LNCaP clone FGC (cell line): ENCODE measurements around the gene C1QTNF2.

ENCODE experiments used
- DNase-seq: peaks from one replicate; pipeline ENCODE4 v3.0.0-alpha.2; 2011; ENCODE audit warnings: low read depth
- H3K4me3 ChIP-seq: 2 replicates; pipeline ENCODE4 v1.5.1; 2011; ENCODE audit warnings: mild to moderate bottlenecking, low read depth, low read length, control low read depth
- TF ChIP-seq, protein P1 (sequence below): IDR thresholded peaks from 2 replicates; pipeline ENCODE4 v1.5.1; 2012; ENCODE audit warnings: mild to moderate bottlenecking; ENCODE audit not compliant: control insufficient read depth, insufficient read depth; ENCODE audit errors: extremely low read depth

The C1QTNF2 gene, protein sequence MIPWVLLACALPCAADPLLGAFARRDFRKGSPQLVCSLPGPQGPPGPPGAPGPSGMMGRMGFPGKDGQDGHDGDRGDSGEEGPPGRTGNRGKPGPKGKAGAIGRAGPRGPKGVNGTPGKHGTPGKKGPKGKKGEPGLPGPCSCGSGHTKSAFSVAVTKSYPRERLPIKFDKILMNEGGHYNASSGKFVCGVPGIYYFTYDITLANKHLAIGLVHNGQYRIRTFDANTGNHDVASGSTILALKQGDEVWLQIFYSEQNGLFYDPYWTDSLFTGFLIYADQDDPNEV

GRCh38 chr5:160369990-160370712 is at the start of gene C1QTNF2:
Gene C1QTNF2 (minus strand): TSS chr5:160370626. CDS start chr5:160355011, 15,615 bp downstream.
- TF ChIP-seq, protein P1, sequence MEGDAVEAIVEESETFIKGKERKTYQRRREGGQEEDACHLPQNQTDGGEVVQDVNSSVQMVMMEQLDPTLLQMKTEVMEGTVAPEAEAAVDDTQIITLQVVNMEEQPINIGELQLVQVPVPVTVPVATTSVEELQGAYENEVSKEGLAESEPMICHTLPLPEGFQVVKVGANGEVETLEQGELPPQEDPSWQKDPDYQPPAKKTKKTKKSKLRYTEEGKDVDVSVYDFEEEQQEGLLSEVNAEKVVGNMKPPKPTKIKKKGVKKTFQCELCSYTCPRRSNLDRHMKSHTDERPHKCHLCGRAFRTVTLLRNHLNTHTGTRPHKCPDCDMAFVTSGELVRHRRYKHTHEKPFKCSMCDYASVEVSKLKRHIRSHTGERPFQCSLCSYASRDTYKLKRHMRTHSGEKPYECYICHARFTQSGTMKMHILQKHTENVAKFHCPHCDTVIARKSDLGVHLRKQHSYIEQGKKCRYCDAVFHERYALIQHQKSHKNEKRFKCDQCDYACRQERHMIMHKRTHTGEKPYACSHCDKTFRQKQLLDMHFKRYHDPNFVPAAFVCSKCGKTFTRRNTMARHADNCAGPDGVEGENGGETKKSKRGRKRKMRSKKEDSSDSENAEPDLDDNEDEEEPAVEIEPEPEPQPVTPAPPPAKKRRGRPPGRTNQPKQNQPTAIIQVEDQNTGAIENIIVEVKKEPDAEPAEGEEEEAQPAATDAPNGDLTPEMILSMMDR = no peak
- H3K4me3 ChIP-seq = peak within 1 kb of the TSS; percentile 42
- DNase-seq = no peak

GRCh38 chr5:160420331-160420610 is 49.8 kb upstream of the C1QTNF2 start:
- H3K4me3 ChIP-seq = no peak overlapping the region
- TF ChIP-seq, protein P1 = no peak

DNA sequence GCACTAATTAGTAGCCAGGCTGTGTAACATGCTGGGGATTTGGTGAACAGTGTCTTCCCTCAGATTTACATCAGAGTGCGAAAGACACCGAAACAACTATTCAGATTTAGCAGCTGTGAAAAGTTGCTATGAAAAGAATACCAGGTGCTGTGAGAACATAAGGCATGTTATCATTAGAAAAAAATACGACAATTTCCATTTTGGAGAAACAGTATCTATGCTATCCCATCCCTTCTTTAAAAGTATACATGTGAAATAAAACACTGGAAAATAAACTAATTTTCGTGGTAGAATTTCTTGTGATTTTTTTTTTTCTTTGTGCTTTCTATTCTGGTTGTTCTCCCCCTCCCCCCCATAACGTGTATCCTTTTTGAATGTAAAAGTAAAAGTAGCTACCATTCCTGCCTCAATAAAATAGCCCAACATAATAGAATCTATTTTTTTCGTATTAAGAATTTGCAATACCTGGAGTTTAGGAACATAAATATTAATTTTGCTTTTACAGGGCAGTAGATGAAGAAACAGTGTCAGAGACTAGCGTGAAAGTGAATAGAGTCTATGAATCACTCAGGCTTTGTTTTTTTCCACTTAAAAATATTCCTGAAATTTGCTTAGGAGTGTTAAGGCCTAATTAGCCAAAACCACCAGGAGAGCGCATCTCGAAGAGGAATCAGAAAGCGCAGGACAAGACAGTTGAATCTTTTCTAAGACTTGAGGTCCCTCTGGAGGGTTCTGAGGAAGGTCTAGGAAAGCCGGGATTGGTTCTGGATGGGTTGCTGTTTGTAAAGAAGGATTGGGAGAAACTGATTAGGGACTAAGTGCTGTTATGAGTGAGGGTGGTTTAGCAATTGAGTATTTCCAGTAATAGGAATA is 49.3 kb upstream of the C1QTNF2 start:
- no peak for DNase-seq

More at GRCh38 chr5:160420331-160420610, 49.8 kb upstream of the C1QTNF2 start:
- no peak for DNase-seq

DNA sequence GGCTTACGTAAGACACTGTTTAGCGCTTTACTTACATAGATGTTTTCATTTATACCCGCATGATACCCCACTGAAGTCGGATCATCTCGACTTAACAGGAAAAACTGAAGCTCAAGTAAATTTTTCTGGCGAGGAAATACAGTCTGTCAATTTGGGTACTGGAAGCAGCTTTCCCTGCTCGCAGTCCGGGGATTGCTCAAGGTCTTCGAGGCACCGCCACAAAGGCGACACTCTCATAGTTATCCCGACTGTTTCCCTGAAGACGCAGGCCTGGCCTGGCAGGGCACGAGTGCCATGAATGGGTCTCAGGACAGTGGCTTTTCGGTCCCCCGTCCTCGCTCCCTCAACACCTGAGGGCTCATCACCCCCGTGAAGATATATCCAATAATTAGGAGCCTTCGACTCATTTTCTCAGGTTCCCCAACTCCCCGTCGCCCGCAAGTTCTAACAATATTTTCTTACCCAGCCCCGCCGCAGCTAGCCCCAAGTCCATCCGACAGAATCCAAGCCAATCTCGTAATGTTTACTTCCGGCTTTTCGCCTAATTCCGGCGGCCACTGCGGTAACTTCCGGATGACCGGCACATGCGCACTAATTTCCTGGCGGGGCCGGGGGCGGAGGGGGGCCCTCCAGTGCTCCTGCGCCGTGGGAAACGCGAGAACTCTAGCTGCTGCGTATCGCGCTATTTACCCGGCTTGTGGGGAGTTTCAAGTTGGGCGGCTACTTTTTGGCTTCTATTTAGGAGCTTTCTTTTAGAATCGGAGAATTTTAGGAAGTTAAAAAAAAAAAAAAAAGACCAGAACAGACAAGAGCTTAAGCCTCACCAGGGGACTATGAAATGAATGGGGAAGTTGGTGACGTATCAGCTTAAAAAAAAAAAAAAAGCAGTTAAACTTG is 48.4 kb upstream of the C1QTNF2 start, which contains the start of gene SLU7:
SLU7 (minus strand) TSS at position 521 of the 897 bp plus-strand sequence. CDS start 3,787 bp downstream, outside the sequence.
- TF ChIP-seq, protein P1 = no peak
- H3K4me3 ChIP-seq = peak within 1 kb of the TSS; percentile 98
- peak; percentile 86 for DNase-seq

More for the DNA sequence above, 49.3 kb upstream of the C1QTNF2 start:
- TF ChIP-seq, protein P1 = no peak
- peak overlapping the region; percentile 98 for H3K4me3 ChIP-seq

- TF ChIP-seq, protein P1 = no peak
- peak within 1 kb of the TSS; percentile 72 for H3K4me3 ChIP-seq
- DNase-seq = peak; percentile 79
These were observed 29.3 kb upstream of the C1QTNF2 start, which contains the start of gene FAM200C for GRCh38 chr5:160399402-160400353. Gene FAM200C (minus strand): TSS chr5:160400054. CDS start chr5:160395490, 4,564 bp downstream.
